Fibroblast of skin of right biceps (primary cell): ENCODE measurements around the gene DRAXIN.

Experiments
- DNase-seq: peaks from one replicate; pipeline ENCODE4 v3.0.0-alpha.2; 2013

Gene DRAXIN

DNA sequence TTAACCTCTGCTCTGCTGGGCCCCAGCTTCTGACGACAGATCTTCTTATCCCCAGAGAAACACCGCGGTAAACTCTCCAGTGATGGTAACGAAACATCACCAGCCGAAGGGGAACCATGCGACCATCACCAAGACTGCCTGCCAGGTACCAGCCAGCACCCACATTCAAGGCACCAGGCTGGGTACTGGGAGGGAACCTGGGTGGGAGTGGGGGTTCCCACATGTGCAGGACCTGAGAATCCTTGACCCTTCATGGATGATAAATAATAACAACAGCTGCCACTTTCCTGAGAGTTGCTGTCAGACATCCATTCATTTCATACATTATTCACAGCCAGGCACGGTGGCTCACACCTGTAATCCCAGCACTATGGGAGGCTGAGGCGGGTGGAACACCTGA is 20.8 kb downstream of the DRAXIN start:
- no peak for DNase-seq

DNA sequence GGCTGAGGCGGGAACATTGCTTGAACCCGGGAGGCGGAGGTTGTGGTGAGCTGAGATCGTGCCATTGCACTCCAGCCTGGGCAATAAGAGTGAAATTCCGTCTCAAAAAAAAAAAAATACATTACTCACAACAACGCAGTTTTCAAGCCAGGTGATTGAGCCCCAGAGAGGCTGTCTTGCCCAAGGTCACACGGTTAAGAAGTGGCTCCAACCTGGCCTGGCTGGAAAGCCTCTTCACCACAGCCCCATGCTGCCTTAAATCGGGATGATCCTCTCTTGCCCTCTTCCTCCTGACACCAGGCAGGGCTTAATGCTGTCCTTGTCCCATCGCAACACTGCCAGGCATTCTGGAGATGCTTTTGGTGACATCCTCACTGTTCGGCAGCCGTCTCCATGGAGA is 21.6 kb downstream of the DRAXIN start:
- no peak for DNase-seq

- no peak for DNase-seq
These were observed 23.5 kb downstream of the DRAXIN start for GRCh38 chr1:11714831-11715575.

DNA sequence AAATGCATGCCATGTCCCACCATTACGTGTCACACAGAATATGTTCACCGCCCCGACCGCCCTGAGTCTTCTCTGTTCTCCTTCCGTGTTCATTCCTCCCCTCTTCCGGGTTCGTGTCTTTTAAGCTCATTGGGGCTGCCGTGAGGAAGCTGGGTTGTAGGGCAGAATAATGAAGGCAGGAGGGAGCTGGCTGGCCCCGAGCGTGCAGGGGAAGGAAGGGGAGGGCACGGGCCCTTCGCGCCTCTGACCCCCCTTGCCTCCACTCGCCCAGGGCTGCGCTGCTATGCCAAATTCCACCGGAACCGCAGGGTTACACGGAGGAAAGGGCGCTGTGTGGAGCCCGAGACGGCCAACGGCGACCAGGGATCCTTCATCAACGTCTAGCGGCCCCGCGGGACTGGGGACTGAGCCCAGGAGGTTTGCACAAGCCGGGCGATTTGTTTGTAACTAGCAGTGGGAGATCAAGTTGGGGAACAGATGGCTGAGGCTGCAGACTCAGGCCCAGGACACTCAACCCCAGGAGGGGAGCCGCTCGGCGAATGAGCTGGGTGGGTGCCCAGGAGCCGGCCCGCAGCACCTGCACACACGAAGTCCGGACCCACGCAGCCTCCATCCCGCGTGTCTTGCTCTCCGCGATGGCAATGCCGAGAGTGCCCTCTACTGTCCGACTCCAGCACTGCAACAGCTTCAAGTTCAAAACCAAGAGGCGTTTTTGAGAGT is 28.0 kb downstream of the DRAXIN start:
- DNase-seq, result peak; percentile 33

GRCh38 chr1:11720033-11720376 is 28.5 kb downstream of the DRAXIN start:
- DNase-seq, result no peak

DNA sequence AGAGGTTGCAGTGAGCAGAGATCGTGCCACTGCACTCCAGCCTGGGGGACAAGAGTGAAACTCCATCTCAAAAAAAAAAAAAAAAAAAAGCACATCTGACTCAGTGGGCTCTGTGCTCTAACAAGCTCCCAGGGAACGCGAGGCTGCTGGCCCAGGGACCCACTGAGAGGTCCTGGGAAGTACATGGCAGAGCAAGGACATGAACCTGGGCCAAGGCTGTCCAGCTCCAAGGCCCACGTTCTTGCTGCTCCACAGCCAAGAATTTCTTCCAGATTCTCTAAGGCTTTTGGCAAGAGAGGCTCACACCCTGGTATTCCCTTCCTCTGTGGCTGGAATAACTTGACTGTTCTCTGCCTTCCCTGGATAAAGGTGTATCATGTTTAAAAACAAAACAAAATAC is 29.0 kb downstream of the DRAXIN start:
- no peak for DNase-seq

GRCh38 chr1:11721311-11721710 is 29.8 kb downstream of the DRAXIN start:
- DNase-seq, result no peak

DNA sequence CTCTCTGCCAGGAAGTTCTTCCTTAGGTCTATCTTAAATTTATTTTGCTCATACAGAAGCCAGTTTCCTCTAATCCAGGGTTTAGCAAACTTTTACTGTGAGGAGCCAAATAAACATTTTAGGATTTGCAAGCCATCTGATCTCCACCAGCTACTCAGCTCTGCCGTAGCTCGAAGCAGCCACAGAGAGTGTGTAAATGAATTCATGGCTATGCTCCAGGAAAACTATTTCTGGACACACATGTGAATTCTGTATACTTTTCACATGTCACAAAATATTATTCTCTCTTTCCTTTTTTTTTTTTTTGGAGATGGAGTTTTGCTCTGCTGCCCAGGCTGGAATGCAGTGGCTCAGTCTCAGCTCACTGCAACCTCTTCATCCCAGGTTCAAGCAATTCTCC is 31.0 kb downstream of the DRAXIN start:
- DNase-seq, result no peak

- DNase-seq, result no peak
These were observed 34.1 kb downstream of the DRAXIN start for GRCh38 chr1:11725616-11726015.

- DNase-seq, result no peak
These were observed 35.6 kb downstream of the DRAXIN start for GRCh38 chr1:11727119-11727518.

GRCh38 chr1:11728126-11728806 is 36.8 kb downstream of the DRAXIN start:
- DNase-seq, result no peak

DNA sequence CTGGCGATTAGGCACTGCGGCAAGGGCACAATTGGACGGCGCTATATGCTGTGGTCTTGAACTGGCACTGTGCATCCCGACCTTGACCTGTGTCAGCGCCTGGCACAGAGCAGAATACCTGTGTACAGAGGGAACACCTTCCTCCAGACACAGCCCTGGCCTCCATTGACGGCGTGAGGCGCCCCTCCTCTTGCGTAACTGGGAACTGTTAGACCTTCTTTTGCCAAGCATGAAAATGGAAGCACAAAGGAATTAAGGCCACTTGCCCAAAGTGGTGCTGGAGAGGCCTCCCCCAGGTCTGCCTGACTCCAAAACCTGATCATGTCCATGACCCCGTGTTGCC is 37.6 kb downstream of the DRAXIN start:
- DNase-seq, result no peak

DNA sequence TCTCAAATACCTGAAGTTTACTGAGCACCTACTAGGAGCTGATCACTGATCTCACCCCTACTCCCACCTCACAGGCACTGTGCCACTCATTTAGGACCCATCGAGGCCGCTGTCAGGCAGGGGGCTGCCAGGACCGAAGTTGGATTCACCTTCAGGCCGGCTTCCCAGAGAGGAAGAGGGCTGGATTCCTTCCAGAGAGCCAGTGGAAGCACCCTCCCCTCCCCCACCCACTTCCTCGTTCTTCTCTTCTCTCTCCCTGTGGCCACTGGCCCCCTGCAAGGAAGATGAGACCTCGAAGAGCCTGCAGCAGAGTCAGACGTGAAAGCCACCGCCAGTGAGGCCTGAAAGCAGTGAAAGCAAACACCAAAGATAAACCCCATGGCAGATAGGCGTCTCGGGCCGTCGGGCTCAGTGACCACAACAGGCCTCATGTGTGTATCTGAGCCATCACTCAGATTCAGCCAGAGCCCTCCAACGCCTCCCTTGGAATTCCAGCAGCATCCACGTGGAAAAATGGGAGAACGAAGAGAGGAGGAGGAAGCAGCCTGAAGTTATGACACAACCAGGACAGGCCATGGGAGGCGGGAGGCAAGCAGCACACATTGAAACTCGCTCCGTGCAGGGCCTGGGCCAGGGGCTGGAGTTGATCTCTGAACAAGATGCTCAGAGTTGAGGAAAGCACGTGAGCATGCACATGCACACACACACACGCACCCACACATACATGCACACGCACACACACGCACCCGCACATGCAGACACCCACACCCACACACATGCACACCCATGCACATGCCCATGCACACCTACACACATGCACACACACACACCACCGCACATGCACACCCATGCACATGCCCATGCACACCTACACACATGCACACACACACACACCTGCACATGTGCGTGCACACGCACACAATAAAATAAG is 38.3 kb downstream of the DRAXIN start:
- DNase-seq, result no peak

DNA sequence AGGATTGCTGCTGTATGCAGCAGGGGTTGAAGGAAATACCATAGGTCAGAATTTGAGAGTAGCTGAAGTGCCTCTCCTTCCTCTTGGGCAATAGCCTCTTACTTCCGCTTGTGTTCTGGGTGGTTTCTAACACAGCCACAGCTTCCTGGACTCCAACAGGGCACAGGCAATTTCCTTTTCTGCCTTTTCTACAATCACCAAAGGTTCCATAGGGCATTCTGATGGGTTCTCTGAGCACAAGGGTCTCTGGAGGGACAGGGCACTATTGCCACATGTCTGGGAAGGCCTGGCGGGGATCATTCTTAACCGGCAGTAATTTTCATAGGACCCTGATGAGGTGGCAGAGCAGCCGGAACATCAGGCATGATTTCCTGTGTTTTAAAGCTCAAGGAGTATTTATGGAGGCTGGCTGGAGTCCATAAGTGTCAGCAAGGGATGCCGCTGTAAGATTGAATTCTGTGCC is 39.0 kb downstream of the DRAXIN start:
- peak; percentile 14 for DNase-seq

DNA sequence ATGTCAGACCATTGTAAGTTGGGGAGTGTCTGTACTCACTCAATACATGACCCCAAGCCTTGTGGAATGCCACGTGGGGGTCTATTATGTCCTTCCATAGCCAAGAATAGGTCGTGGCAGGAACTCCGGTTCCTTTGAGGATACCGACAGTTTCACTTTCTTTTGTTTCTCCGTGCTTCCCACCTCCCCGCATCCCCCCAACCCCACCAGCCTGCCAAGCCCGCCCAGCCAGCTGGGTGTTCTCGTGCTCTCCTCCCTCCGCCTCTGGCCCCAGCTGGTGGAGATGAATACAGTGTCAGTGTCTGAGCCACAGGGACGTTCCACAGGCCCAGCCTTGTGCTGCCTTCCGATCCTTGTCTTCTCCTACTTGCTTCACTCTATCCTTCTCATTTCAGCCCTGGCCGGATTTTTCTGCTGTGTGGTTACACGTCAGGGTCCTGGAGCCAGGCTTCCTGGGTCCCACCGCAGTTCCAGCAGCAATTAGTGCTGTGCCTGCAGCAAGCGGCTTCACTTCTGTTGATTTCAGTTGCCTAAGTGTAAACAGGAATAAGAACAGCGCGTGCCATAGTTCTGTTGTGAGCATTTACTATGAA is 40.3 kb downstream of the DRAXIN start:
- peak; percentile 34 for DNase-seq

DNA sequence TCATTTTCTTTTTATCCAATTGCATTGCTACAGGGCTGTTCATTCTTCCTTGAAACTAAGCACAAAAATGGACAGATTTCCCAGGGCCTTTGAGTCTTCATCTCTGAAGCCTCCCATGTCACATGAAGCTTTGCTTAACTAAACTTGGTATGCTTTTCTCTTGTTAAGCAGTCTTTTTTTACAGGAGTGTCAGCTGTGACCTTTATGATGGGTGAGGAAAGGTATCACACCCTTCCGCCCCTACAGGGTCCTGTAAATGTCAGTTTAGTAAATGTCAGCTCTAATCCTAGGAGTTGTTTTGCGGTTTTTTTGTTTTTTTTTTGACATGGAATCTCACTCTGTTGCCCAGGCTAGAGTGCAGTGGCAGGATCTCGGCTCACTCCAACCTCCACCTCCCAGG is 41.8 kb downstream of the DRAXIN start:
- no peak for DNase-seq

- DNase-seq, result no peak
These were observed 44.0 kb downstream of the DRAXIN start for GRCh38 chr1:11735531-11735853.

DNA sequence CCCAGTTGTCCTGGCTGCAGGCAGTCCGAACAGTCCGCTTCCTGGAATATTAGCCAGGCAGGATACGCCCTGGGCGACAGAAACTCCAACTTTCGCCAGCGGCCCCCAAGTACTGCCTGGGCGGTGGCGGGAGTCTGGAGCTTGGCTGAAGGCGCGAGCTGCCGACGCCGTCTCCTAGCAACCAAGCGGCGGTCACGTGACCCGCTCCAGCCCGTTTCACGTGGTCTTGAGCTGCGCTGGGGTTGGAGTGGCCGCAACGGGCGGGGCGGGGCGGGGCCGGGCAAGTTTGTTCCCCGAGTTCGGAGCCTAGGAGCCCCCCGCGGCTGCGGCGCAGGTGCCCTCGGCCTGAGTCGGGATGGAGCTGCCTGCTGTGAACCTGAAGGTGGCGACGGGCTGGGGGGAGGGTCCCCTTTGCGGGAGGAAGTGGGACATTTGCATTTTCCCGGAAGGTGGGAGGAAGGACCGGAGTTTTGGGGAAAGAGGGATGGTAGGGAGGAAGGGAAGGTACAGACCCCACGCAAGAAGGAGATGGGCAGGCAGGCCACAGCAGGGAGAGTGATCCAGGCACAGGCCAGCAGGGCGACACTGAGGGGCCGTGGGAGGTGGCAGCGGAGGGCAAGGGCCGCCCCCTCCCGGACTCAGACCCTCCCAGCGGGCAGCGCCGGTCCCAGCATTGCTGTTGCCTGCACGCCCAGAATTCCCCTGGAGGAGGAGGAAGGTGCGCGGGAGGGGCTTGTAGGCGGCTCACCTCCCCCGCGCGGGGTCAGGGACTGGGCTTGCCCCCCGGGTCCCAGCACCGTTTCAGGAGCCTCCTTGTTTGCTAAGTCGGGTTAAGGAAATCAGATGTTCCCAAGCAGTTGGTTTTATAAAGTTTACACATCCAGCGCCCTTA is 44.6 kb downstream of the DRAXIN start, which contains the start of gene AGTRAP:
TSS of gene AGTRAP (plus strand) at position 283 of the 892 bp plus-strand sequence. CDS start at position 356, 73 bp downstream.
- DNase-seq, result peak; percentile 87

- peak; percentile 76 for DNase-seq
These were observed 45.5 kb downstream of the DRAXIN start for GRCh38 chr1:11736746-11737639.

DNA sequence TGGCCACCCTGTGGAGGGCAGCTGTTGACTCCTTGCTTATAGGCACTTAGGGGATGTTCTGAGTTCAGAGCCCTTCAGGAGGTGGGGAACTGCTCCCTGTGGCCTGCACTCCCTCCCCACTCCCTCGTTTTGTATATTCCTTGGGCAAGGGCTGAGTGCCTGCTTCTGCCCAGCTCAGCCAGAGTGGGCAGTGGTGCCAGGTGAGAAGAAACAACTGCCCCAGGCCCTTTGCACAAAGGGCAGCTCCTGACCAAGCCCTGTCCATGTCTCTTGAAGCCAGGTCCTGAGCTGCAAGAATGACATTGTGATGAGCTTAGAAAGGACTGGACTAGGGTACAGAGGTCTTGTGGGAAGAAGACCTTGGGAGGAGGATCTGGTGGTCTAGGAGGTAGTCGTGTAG is 46.6 kb downstream of the DRAXIN start:
- DNase-seq, result no peak
